Stomach (tissue), 9 donors: Measurements from ENCODE around the gene HMGN3. TPM values are rescaled to one million over a fixed set of nuclear protein-coding genes. Genes with fewer than 3 reads are reported as not detected.
A peak's percentile ranks its signal among the peaks of the same experiment; 100 is the strongest.

Source experiments
- DNase-seq, 2 donors: peaks; one replicate each; pipeline versions ENCODE4 v3.0.0 to v3.0.0-alpha.2; 2013 to 2019
- H3K27ac ChIP-seq, 5 donors: fragments of 200-600 bp in 4 of 5; sonication (generic) in 4 of 5; one replicate each; pipeline ENCODE4 v1.5.1; 2013 to 2019; ENCODE audit warnings: mild to moderate bottlenecking in 1 of 5, moderate library complexity in 1 of 5
- H3K27me3 ChIP-seq, 3 donors: fragments of 200-600 bp; sonication (generic); one replicate each; pipeline ENCODE4 v1.5.1; 2017 to 2019; ENCODE audit warnings: mixed run types in 1 of 3
- H3K36me3 ChIP-seq, 4 donors: fragments of 200-600 bp; sonication (generic); 1 replicate in 3 of 4; 2 replicates in 1 of 4; pipeline ENCODE4 v1.5.1; 2016 to 2019
- H3K4me1 ChIP-seq, 4 donors: fragments of 200-600 bp; sonication (generic); one replicate each; pipeline ENCODE4 v1.5.1; 2016 to 2019
- H3K4me3 ChIP-seq, 4 donors: fragments of 200-600 bp; sonication (generic) in 3 of 4; one replicate each; pipeline ENCODE4 v1.5.1; 2016 to 2019; ENCODE audit warnings: mild to moderate bottlenecking in 1 of 4
- H3K9me3 ChIP-seq, 4 donors: fragments of 200-600 bp; sonication (generic); one replicate each; pipeline ENCODE4 v1.5.1; 2016 to 2019
- CTCF ChIP-seq, 7 experiments: fragments of 450-650 bp in 4 of 7; fragments of 200-600 bp in 3 of 7; sonication (generic) in 3 of 7; IDR thresholded peaks; one replicate each; pipeline ENCODE4 v1.5.1; 2016 to 2019; ENCODE audit warnings: antibody characterized with exemption in 7 of 7, control low read depth in 2 of 7, mild to moderate bottlenecking in 1 of 7
- EP300 ChIP-seq: sonication (generic); formaldehyde crosslinking; IDR thresholded peaks from one replicate; pipeline ENCODE4 v1.6.1; 2017; ENCODE audit warnings: antibody characterized with exemption
- POLR2A ChIP-seq, 4 donors: fragments of 450-650 bp; IDR thresholded peaks; one replicate each; pipeline ENCODE4 v1.6.1; 2016; ENCODE audit warnings: antibody characterized with exemption in 4 of 4, control low read depth in 2 of 4, mild to moderate bottlenecking in 1 of 4, moderate library complexity in 1 of 4
- POLR2AphosphoS5 ChIP-seq, 3 donors: sonication (generic); formaldehyde crosslinking; IDR thresholded peaks; one replicate each; pipeline ENCODE4 v1.6.1; 2016; ENCODE audit warnings: antibody characterized with exemption in 3 of 3
- WGBS, 5 donors: extraction: QIAGEN DNeasy Blood & Tissue Kit in 3 of 5; methylation state at CpG; one replicate each; pipeline versions ENCODE4 v1.1.5 to v1.1.7; 2013 to 2018; 5-methylcytosine and 5-hydroxymethylcytosine counted together
- intact Hi-C: fragments of 100-400 bp; cut with DNase I; formaldehyde crosslinking; loops from one replicate; pipeline ENCODE4 v1.15.1; 2023; ENCODE audit warnings: low total_unique reads
- polyA plus RNA-seq, 3 donors: library from polyadenylated mRNA; stranded (reverse); fragments of 200-250 nt; gene quantifications; one replicate each; pipeline ENCODE4 v1.2.3, GENCODE V29; 2013
- total RNA-seq, 5 donors: library from RNA; depleted of rRNA; stranded (reverse); fragments of >200 nt; gene quantifications; one replicate each; pipeline versions ENCODE4 v1.1.0 to v1.2.3, GENCODE V29; 2014 to 2016
- donor health status: healthy with polysubstance abuse.
- donor health status: Bipolar disorder and iron deficiency.
- donor health status: healthy.

HMGN3 gene
- total and polyA plus RNA-seq, 8 donors = 34.8 to 150 (median 101) TPM

GRCh38 chr6:79226660-79227059, 7.8 kb downstream of the HMGN3 start:
- no peaks in the 10 kb centered on the region for H3K27me3 ChIP-seq
- TF ChIP-seq CTCF (IDR thresholded peaks at IDR 0.05) (no peak), POLR2AphosphoS5 (IDR thresholded peaks at IDR 0.05) (no peak), POLR2A (IDR thresholded peaks at IDR 0.05) (no peak), EP300 (no peak)
- intact Hi-C loops = no loop called here
- no peaks in the 10 kb centered on the region for H3K9me3 ChIP-seq
- peaks cover 0 to 49% (median 31%) of the 10 kb centered on the region in 4 donors for H3K4me1 ChIP-seq
- no peak for DNase-seq
- H3K27ac ChIP-seq = no peak overlapping the region
- H3K36me3 ChIP-seq = no peaks in the 10 kb centered on the region
- WGBS, 5 donors = 80 to 86% (median 81%) methylated on average over 3 of the region's 3 CpGs
- no peak overlapping the region for H3K4me3 ChIP-seq

- Histone ChIP-seq H3K9me3 (no peaks in the 10 kb centered on the region), H3K27ac (no peak overlapping the region), H3K36me3 (no peaks in the 10 kb centered on the region), H3K4me3 (no peak overlapping the region), H3K27me3 (no peaks in the 10 kb centered on the region), H3K4me1 (peaks cover 0 to 42% (median 27%) of the 10 kb centered on the region in 4 donors)
- no peak for DNase-seq
- intact Hi-C loops = no loop called here
- WGBS, 5 donors = 57 to 74% (median 57%) methylated on average over 4 of the region's 4 CpGs
- TF ChIP-seq CTCF (IDR thresholded peaks at IDR 0.05) (no peak), EP300 (no peak), POLR2AphosphoS5 (IDR thresholded peaks at IDR 0.05) (no peak), POLR2A (IDR thresholded peaks at IDR 0.05) (no peak)
These were observed 8.5 kb downstream of the HMGN3 start for GRCh38 chr6:79225717-79226599.

- peaks cover 0 to 39% (median 23%) of the 10 kb centered on the region in 4 donors for H3K4me1 ChIP-seq
- TF ChIP-seq CTCF (IDR thresholded peaks at IDR 0.05) (no peak), EP300 (no peak), POLR2AphosphoS5 (IDR thresholded peaks at IDR 0.05) (no peak), POLR2A (IDR thresholded peaks at IDR 0.05) (no peak)
- no peak overlapping the region for H3K4me3 ChIP-seq
- 76 to 82% (median 82%) methylated on average over 3 of the region's 3 CpGs for WGBS, 5 donors
- intact Hi-C loops = no loop called here
- no peaks in the 10 kb centered on the region for H3K36me3 ChIP-seq
- H3K9me3 ChIP-seq = no peaks in the 10 kb centered on the region
- DNase-seq = no peak
- H3K27me3 ChIP-seq = no peaks in the 10 kb centered on the region
- no peak overlapping the region for H3K27ac ChIP-seq
These were observed 10.7 kb downstream of the HMGN3 start for GRCh38 chr6:79223611-79224404.

- Histone ChIP-seq H3K9me3 (no peaks in the 10 kb centered on the region), H3K4me1 (peaks cover 6 to 37% (median 15%) of the 10 kb centered on the region in 4 donors), H3K4me3 (no peak overlapping the region), H3K36me3 (peaks cover 0 to under 1% (median 0%) of the 10 kb centered on the region in 4 donors), H3K27ac (no peak overlapping the region), H3K27me3 (no peaks in the 10 kb centered on the region)
- no peak for DNase-seq
- 53 to 66% (median 60%) methylated on average over 3 of the region's 3 CpGs for WGBS, 5 donors
- intact Hi-C loops = no loop called here
- peak in 1 of 3 donors; percentile 5 for TF ChIP-seq POLR2AphosphoS5 (IDR thresholded peaks at IDR 0.05)
- no peak for TF ChIP-seq EP300
- TF ChIP-seq POLR2A (IDR thresholded peaks at IDR 0.05) = no peak
These were observed 19.2 kb downstream of the HMGN3 start for GRCh38 chr6:79215213-79215824.
